Iris pigment epithelial cell (primary cell): ENCODE data around the gene GNG14.
A peak's percentile ranks its signal among the peaks of the same experiment; 100 is the strongest.
"Not testable (repeated sequence)": the region's sequence is repeated elsewhere in the genome, so short reads cannot be mapped to it uniquely, and the experiment has no call there.

Source experiments
- DNase-seq: peaks from one replicate; pipeline ENCODE4 v3.0.0-alpha.2; 2011; ENCODE audit warnings: low read depth

The GNG14 gene

GRCh38 chr19:12667731-12668302, 20.0 kb upstream of the GNG14 start:
- DNase-seq = no peak

DNA sequence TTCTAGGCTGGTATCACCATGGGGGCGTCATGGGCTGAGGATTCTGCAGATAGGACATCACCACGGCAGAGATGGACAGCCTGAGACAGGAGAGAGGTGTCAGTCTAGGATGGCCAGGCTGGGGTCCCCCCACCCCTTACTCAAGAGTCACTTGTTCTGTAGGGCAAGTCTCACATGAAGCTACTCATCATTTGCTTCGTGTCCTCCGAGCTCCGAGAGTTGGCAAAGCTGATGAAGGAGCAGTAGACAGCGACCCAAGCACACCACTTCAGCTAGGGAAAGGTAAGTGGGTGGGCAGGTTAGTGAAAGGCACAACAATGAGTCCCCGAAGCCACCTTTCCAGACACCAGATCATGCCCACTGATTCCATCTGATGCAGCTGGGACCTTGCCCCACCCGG, 19.5 kb upstream of the GNG14 start:
- no peak for DNase-seq

DNA sequence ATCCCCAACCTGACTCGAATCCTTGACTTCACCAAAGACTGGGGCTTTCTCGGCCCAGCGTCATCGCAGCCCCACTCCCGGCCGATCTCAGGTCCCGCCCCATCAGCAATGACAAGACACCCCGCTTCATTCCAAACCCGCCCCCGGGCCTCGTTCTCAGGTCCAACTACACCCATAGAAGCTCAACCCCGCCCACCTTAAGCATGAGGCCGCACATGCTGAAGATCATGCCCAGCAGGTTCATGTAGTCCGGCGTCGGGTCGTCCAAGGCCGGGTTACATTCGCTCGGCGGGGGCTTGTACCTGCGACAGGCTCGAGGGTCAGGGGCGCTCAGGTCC, 18.9 kb upstream of the GNG14 start:
- DNase-seq = peak; percentile 88

DNA sequence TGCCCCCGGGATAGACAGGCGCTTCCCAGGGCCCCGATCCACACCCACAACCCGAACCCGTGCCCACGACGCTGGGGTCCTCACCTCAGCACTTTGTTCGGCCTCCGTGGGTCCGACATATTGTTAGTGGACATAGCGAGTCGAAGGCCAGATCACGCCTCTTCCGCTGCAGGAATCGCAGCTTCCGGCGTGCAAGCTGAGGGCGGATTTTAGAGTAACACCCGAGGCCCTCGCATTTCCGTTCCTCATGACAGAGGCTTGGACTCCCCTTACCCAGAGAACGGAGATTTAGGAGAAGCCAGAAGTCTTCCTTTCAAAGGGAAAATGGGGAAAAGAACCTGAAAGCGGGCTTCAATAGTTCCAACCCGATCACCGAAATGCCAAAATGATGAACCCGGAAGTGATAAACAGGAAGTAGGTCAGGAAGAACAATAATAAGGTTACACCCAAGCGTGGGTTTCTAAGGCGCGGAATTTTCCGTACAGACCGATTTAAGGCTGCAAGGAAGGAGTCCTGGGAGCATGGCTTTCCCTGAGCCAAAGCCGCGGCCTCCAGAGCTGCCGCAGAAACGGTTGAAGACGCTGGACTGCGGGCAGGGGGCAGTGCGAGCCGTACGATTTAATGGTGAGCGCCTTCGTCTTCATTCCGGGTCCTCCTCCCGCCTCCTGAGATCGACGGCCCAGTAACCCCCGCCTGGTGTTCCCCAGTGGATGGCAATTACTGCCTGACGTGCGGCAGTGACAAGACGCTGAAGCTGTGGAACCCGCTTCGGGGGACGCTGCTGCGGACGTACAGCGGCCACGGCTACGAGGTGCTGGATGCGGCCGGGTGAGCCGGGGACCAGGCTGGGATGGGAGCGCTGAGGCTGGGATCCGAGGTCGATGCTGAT, 18.3 kb upstream of the GNG14 start:
- peak; percentile 87 for DNase-seq

- DNase-seq = no peak
Observed at GRCh38 chr19:12670159-12670928, 17.5 kb upstream of the GNG14 start.

DNA sequence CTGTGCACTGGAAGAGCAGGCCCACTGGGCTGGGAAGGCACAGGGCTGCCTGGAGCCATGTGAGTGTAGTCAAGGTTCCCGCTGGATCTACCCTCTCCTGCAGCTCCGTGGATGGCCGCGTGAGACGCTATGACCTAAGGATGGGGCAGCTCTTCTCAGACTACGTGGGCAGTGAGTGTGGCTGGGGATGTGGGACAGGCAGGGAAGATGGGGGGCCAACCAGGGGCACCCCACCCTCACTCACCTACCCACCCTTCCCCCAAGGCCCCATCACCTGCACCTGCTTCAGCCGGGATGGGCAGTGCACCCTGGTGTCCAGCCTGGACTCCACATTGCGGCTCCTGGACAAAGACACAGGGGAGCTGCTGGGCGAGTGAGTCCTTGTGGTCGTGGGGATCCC, 15.1 kb upstream of the GNG14 start:
- DNase-seq = no peak

GRCh38 chr19:12675399-12675798, 12.4 kb upstream of the GNG14 start:
- DNase-seq = no peak

GRCh38 chr19:12675940-12676339, 11.9 kb upstream of the GNG14 start:
- no peak for DNase-seq

DNA sequence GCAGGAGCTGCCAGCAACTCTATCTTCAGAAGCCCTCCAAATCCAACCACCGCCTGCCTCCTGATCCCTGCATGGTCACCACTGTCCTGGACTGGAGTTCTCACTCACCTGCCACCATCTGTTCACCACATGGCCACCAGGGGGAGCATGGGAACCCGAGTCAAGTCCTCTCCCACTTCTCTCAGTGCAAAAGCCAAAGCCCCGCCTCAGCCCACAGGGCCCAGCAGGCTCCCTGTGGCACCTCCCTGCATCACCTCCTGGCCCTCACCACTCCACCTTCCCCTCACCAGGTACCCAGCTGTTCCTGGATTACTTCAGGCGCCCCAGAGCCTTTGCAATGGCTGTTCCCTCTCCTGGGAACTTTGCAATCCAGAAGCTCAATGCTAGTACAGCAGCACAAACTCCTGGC, 11.4 kb upstream of the GNG14 start:
- DNase-seq = peak; percentile 68

DNA sequence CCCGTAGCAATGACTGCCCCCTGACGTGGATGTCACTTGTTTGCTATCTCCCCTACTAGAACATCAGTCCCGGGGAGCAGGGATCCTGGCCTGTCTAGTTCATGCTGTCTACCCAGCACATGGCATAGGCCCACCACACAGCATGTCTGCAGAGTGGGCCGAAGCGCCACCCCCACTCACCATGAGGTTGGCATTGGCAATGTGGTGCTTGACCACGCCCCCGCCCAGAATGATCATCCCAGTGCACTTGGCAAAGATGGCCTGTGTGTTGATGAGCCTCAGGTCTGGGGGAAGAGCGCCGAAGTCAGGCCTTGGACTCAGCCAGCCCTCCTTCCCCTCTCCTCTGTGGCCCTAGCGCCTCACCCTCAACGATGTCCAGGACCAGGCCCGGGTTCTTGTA, 10.9 kb upstream of the GNG14 start:
- DNase-seq = no peak

DNA sequence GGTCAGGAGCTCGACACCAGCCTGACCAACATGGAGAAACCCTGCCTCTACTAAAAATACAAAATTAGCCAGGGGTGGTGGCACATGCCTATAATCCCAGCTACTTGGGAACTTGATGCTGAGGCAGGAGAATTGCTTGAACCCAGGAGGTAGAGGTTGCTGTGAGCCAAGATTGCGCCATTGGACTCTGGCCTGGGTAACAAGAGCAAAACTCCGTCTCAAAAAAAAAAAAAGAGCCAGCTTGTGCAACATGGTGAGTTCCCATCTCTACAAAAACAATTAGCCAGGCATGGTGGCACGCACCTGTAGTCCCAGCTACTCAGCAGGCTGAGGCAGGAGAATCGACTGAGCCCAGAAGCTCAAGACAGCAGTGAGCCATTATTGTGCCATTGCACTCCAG, 9.8 kb upstream of the GNG14 start:
- DNase-seq = not testable (repeated sequence)

- DNase-seq = no peak
Observed at GRCh38 chr19:12680034-12680433, 7.8 kb upstream of the GNG14 start.

GRCh38 chr19:12681074-12681987, 6.5 kb upstream of the GNG14 start, which contains the start of gene DHPS:
Gene DHPS (minus strand): TSS chr19:12681880. CDS start chr19:12681766, 114 bp downstream.
- peak; percentile 99 for DNase-seq

GRCh38 chr19:12685831-12686230, 2.0 kb upstream of the GNG14 start:
- no peak for DNase-seq

- DNase-seq = no peak
Observed at GRCh38 chr19:12689012-12689411, 1.2 kb downstream of the GNG14 start.

DNA sequence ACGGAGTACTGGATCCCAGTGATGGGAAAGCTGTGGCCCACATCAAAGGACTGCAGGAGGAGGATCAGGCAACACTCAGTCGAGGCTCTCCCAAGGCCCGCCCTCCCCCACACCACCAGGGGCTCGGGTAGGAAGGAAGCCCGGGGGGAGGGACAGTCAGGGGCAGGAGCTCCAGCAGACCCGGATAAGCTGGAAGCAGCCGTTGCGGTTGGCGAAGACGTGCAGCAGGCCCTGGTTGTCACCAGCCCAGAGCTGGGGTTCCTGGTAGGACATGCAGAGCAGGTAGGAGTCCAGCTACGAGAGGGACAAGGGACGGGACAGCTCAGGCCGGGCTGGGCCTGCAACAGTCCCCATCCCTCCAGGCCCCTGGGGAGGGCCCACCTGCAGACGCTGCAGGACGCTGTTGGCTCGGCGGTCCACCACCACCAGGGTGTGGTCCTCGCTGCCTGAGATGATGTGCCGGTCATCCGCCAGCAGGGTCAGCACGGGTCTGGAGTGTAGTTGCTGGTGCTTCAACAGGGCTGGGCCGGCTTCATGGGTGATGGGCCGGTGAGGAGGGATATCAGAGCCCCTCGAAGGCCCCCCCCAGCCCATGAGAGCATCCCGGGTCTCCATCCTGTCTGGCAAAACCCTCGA, 1.9 kb downstream of the GNG14 start:
- no peak for DNase-seq

DNA sequence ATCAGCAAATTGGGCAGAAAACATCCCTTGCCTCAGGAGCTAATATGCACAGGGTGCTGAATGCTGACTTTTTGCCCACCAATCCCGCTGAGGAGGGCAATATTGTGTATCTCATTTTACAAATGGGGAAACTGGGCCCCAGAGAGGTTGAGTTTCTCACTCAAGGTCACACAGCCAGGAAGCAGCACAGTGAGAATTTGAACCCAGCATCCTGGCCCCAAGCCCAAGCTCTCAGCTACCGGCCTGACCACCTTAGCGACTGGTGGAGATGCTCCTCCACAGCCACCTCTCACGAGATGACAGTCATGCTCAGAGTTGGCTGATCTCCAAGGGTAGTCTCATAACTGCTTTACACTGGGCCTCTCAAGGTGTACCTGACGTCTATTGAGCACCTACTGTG, 5.2 kb downstream of the GNG14 start:
- DNase-seq = no peak

- no peak for DNase-seq
Observed at GRCh38 chr19:12694641-12695040, 6.8 kb downstream of the GNG14 start.

GRCh38 chr19:12695096-12695495, 7.3 kb downstream of the GNG14 start:
- no peak for DNase-seq

DNA sequence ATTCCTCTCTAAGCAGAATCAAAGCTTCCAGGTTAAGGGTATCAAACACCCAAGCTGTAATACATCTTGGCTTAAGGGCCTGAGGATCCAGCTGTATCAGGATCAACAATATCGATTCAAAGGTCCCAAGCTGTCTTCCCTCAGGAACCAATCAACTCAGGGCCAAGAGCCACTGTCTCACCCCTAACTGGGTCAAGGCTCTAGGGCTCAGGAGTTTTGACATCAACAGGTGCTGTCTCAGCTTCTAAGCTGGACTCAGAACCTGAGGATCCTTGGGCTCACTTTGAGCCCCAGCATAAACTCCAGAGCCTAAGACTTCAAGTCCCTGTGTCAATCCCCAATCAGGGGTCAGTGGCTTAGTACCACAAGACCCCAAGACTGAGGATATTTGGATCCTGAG, 7.7 kb downstream of the GNG14 start:
- DNase-seq = no peak

- DNase-seq = peak; percentile 5
Observed at GRCh38 chr19:12695997-12696365, 8.2 kb downstream of the GNG14 start.
